D341Med (cell line): ENCODE measurements around the gene CTU2.

ENCODE experiments used
- DNase-seq: peaks from one replicate; pipeline ENCODE4 v3.0.0; 2012; ENCODE audit warnings: low spot score

CTU2 gene

GRCh38 chr16:88714420-88715302, 8.4 kb downstream of the CTU2 start:
- no peak for DNase-seq

GRCh38 chr16:88715312-88716190, 9.2 kb downstream of the CTU2 start:
- no peak for DNase-seq

GRCh38 chr16:88716201-88716600, 9.9 kb downstream of the CTU2 start:
- no peak for DNase-seq

GRCh38 chr16:88716601-88717001, 10.3 kb downstream of the CTU2 start:
- DNase-seq: no peak

- DNase-seq: no peak
Measured at GRCh38 chr16:88718178-88718577, 11.9 kb downstream of the CTU2 start.

GRCh38 chr16:88719267-88719932, 13.1 kb downstream of the CTU2 start:
- no peak for DNase-seq

- no peak for DNase-seq
Measured at GRCh38 chr16:88719933-88720296, 13.6 kb downstream of the CTU2 start.

GRCh38 chr16:88720396-88720970, 14.2 kb downstream of the CTU2 start:
- no peak for DNase-seq

GRCh38 chr16:88721236-88721635, 14.9 kb downstream of the CTU2 start:
- DNase-seq: no peak

- DNase-seq: no peak
Measured at GRCh38 chr16:88721815-88722755, 15.8 kb downstream of the CTU2 start.

- no peak for DNase-seq
Measured at GRCh38 chr16:88722784-88723506, 16.6 kb downstream of the CTU2 start.

GRCh38 chr16:88723507-88723887, 17.2 kb downstream of the CTU2 start:
- DNase-seq: no peak

GRCh38 chr16:88723911-88724310, 17.6 kb downstream of the CTU2 start:
- DNase-seq: no peak

- no peak for DNase-seq
Measured at GRCh38 chr16:88724855-88725555, 18.7 kb downstream of the CTU2 start.

- DNase-seq: no peak
Measured at GRCh38 chr16:88725609-88726407, 19.5 kb downstream of the CTU2 start.

- DNase-seq: no peak
Measured at GRCh38 chr16:88726408-88726749, 20.1 kb downstream of the CTU2 start.

GRCh38 chr16:88726981-88727380, 20.7 kb downstream of the CTU2 start:
- no peak for DNase-seq

GRCh38 chr16:88727871-88728270, 21.6 kb downstream of the CTU2 start:
- DNase-seq: no peak
